HG02852 (cell line): ENCODE data around the gene MT1M.
"Not testable (repeated sequence)": the region's sequence is repeated elsewhere in the genome, so short reads cannot be mapped to it uniquely, and the experiment has no call there.

Experiments
- ATAC-seq: cut with Tn5 transposase; IDR thresholded peaks from one replicate; pipeline ENCODE4 v1.9.1; 2021; ENCODE audit warnings: mild to moderate bottlenecking, moderate library complexity; ENCODE audit not compliant: unreplicated experiment

The MT1M gene

GRCh38 chr16:56632156-56632847 lies at the start of gene MT1M:
Gene MT1M, plus strand, starts transcription at chr16:56632659. Its CDS starts 73 bp downstream, at chr16:56632732.
- no peak for ATAC-seq

- not testable (repeated sequence) for ATAC-seq
These were observed 49.5 kb upstream of the MT1M start for GRCh38 chr16:56582911-56583310.

- no peak for ATAC-seq
These were observed 48.9 kb upstream of the MT1M start for GRCh38 chr16:56583351-56584168.

- ATAC-seq = no peak
These were observed 48.2 kb upstream of the MT1M start for GRCh38 chr16:56584276-56584675.

- no peak for ATAC-seq
These were observed 43.7 kb upstream of the MT1M start for GRCh38 chr16:56588781-56589140.

- no peak for ATAC-seq
These were observed 43.1 kb upstream of the MT1M start, which contains the start of gene MT3 for GRCh38 chr16:56589141-56590039. Gene MT3, plus strand, starts transcription at chr16:56589528. Its CDS starts 63 bp downstream, at chr16:56589591.

- no peak for ATAC-seq
These were observed 40.9 kb upstream of the MT1M start for GRCh38 chr16:56591377-56592060.

- ATAC-seq = no peak
These were observed 38.7 kb upstream of the MT1M start for GRCh38 chr16:56593573-56594291.

- ATAC-seq = no peak
These were observed 38.2 kb upstream of the MT1M start for GRCh38 chr16:56594292-56594619.

GRCh38 chr16:56600398-56600999 lies 32.0 kb upstream of the MT1M start:
- no peak for ATAC-seq

GRCh38 chr16:56601325-56601724 lies 31.1 kb upstream of the MT1M start:
- ATAC-seq = no peak

- ATAC-seq = no peak
These were observed 28.9 kb upstream of the MT1M start for GRCh38 chr16:56603589-56603988.

GRCh38 chr16:56604966-56605365 lies 27.5 kb upstream of the MT1M start:
- no peak for ATAC-seq

- ATAC-seq = no peak
These were observed 27.0 kb upstream of the MT1M start for GRCh38 chr16:56605475-56605874.

GRCh38 chr16:56606071-56606475 lies 26.4 kb upstream of the MT1M start:
- ATAC-seq = no peak

- no peak for ATAC-seq
These were observed 25.9 kb upstream of the MT1M start for GRCh38 chr16:56606476-56607108.

- no peak for ATAC-seq
These were observed 25.3 kb upstream of the MT1M start for GRCh38 chr16:56607109-56607618.

GRCh38 chr16:56607675-56608042 lies 24.8 kb upstream of the MT1M start:
- no peak for ATAC-seq
